ENCODE data around the gene CNTN5. TPM values are rescaled to one million over a fixed set of nuclear protein-coding genes. Genes with fewer than 3 reads are reported as not detected.

The CNTN5 gene
- total RNA-seq, 1 donor from 2014 or later: 0.15 TPM

DNA sequence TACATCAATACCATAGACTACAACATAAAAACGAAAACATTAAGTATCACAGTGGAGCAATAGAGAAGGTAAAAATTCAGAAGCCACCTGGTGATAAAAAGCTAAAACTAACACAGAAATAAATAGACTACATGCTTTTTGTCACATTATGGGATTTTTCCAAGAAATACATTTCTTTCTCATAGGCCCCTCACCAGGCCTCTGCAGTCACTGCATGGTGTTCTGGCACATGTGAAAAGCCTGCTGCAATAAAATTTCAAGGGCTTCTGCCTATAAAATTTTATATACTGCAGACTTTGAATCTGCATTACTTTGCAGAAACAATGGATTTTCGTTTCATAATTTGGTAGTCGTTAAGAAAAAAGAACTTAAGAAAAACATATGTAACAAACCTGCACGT lies 655.5 kb downstream of the CNTN5 start:
- Mint-ChIP-seq H3K4me3 (ENCODE audit: unreplicated experiment) (no peak overlapping the region), H3K27me3 (ENCODE audit: unreplicated experiment) (no peaks in the 10 kb centered on the region), H3K9me3 (ENCODE audit: unreplicated experiment) (no peaks in the 10 kb centered on the region), H3K27ac (ENCODE audit: unreplicated experiment) (no peak overlapping the region), H3K4me1 (ENCODE audit: unreplicated experiment) (no peaks in the 10 kb centered on the region), H3K36me3 (ENCODE audit: low read depth, unreplicated experiment) (no peaks in the 10 kb centered on the region)
- TF ChIP-seq, protein P1, sequence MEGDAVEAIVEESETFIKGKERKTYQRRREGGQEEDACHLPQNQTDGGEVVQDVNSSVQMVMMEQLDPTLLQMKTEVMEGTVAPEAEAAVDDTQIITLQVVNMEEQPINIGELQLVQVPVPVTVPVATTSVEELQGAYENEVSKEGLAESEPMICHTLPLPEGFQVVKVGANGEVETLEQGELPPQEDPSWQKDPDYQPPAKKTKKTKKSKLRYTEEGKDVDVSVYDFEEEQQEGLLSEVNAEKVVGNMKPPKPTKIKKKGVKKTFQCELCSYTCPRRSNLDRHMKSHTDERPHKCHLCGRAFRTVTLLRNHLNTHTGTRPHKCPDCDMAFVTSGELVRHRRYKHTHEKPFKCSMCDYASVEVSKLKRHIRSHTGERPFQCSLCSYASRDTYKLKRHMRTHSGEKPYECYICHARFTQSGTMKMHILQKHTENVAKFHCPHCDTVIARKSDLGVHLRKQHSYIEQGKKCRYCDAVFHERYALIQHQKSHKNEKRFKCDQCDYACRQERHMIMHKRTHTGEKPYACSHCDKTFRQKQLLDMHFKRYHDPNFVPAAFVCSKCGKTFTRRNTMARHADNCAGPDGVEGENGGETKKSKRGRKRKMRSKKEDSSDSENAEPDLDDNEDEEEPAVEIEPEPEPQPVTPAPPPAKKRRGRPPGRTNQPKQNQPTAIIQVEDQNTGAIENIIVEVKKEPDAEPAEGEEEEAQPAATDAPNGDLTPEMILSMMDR (IDR thresholded peaks at IDR 0.05; ENCODE audit: unreplicated experiment): no peak
- DNase-seq (ENCODE audit: low spot score): no peak

- no peak for DNase-seq (ENCODE audit: low spot score)
- TF ChIP-seq, protein P1 (IDR thresholded peaks at IDR 0.05; ENCODE audit: unreplicated experiment): no peak
- Mint-ChIP-seq H3K4me1 (ENCODE audit: unreplicated experiment) (no peaks in the 10 kb centered on the region), H3K4me3 (ENCODE audit: unreplicated experiment) (no peak overlapping the region), H3K9me3 (ENCODE audit: unreplicated experiment) (no peaks in the 10 kb centered on the region), H3K27ac (ENCODE audit: unreplicated experiment) (no peak overlapping the region), H3K27me3 (ENCODE audit: unreplicated experiment) (no peaks in the 10 kb centered on the region), H3K36me3 (ENCODE audit: low read depth, unreplicated experiment) (no peaks in the 10 kb centered on the region)
Measured at GRCh38 chr11:99682171-99682570, 661.4 kb downstream of the CNTN5 start.

DNA sequence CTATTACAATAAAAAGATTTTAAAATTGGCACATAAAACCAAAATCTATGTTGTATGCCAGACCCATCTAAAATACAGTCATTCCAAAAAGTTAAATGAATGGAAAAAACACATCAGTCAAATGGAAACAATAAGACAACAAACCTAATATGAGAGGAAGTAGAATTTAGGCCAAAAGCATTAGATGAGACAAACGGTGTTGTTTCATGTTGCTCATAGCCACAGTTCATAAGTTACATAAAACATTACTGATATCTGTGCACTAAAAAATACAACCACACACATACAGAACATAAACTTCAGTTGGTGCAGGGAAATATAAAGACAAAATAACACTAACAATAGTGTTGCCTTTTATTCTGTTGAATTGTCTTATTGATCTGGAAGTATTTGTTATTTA lies 661.9 kb downstream of the CNTN5 start:
- H3K4me1 Mint-ChIP-seq (ENCODE audit: unreplicated experiment): no peaks in the 10 kb centered on the region
- TF ChIP-seq, protein P1 (IDR thresholded peaks at IDR 0.05; ENCODE audit: unreplicated experiment): no peak
- DNase-seq (ENCODE audit: low spot score): no peak
- H3K9me3 Mint-ChIP-seq (ENCODE audit: unreplicated experiment): no peaks in the 10 kb centered on the region
- H3K27ac Mint-ChIP-seq (ENCODE audit: unreplicated experiment): no peak overlapping the region
- H3K4me3 Mint-ChIP-seq (ENCODE audit: unreplicated experiment): no peak overlapping the region
- no peaks in the 10 kb centered on the region for H3K27me3 Mint-ChIP-seq (ENCODE audit: unreplicated experiment)
- H3K36me3 Mint-ChIP-seq (ENCODE audit: low read depth, unreplicated experiment): no peaks in the 10 kb centered on the region

DNA sequence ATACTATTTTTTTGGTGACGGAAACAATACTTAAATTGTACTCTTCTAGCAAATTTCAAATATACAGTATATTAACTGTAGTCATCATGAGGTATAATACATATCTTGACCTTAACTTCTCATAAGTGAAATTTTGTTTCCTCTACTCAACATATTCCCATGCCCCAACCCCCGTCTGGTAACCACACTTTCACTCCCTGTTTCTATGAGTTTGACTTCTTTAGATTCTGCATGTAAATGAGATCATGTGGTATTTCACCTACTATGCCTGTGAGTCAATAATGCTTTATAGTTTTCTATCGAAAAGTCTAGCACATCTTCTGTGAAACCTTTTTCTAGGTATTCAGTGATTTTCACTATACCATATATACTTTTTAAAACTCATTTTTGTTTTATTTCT lies 663.2 kb downstream of the CNTN5 start:
- no peak overlapping the region for H3K27ac Mint-ChIP-seq (ENCODE audit: unreplicated experiment)

DNA sequence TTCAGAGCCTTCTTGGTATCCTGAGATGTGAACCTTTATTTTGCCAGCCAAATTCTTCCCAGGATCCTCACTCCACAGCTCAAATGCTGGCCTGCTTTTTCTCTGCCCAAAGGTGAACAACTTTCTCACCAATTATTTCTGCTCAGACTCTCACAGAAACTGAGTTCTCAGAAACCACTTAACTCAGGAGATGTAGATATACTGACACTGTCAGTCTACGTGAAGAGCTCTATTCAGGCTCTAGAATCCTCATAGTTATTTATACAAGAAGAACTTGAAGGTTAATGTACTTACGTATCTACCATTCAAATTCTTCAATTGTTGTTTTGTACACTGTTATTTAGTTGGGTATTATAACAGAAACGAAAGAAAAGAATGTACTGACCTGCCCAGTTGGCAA lies 666.1 kb downstream of the CNTN5 start:
- TF ChIP-seq, protein P1 (IDR thresholded peaks at IDR 0.05; ENCODE audit: unreplicated experiment): no peak
- H3K36me3 Mint-ChIP-seq (ENCODE audit: low read depth, unreplicated experiment): no peaks in the 10 kb centered on the region
- no peaks in the 10 kb centered on the region for H3K4me1 Mint-ChIP-seq (ENCODE audit: unreplicated experiment)
- no peaks in the 10 kb centered on the region for H3K27me3 Mint-ChIP-seq (ENCODE audit: unreplicated experiment)
- DNase-seq (ENCODE audit: low spot score): no peak
- no peak overlapping the region for H3K27ac Mint-ChIP-seq (ENCODE audit: unreplicated experiment)
- no peaks in the 10 kb centered on the region for H3K9me3 Mint-ChIP-seq (ENCODE audit: unreplicated experiment)
- no peak overlapping the region for H3K4me3 Mint-ChIP-seq (ENCODE audit: unreplicated experiment)

More for the DNA sequence above, 663.2 kb downstream of the CNTN5 start:
- no peak for DNase-seq (ENCODE audit: low spot score)
- H3K9me3 Mint-ChIP-seq (ENCODE audit: unreplicated experiment): no peaks in the 10 kb centered on the region
- H3K27me3 Mint-ChIP-seq (ENCODE audit: unreplicated experiment): no peaks in the 10 kb centered on the region
- no peaks in the 10 kb centered on the region for H3K36me3 Mint-ChIP-seq (ENCODE audit: low read depth, unreplicated experiment)
- no peaks in the 10 kb centered on the region for H3K4me1 Mint-ChIP-seq (ENCODE audit: unreplicated experiment)
- TF ChIP-seq, protein P1 (IDR thresholded peaks at IDR 0.05; ENCODE audit: unreplicated experiment): no peak
- H3K4me3 Mint-ChIP-seq (ENCODE audit: unreplicated experiment): no peak overlapping the region

Data from endothelial cell (in vitro differentiated cells).